GM19238 (cell line): ENCODE results near the gene PPM1N.
"Not testable (repeated sequence)": the region's sequence is repeated elsewhere in the genome, so short reads cannot be mapped to it uniquely, and the experiment has no call there.

Experiments
- DNase-seq: peaks from one replicate; pipeline ENCODE4 v3.0.0; 2011; ENCODE audit warnings: low spot score; ENCODE audit not compliant: insufficient read length

The PPM1N gene

GRCh38 chr19:45507872-45508416, 9.7 kb downstream of the PPM1N start:
- DNase-seq = no peak

- no peak for DNase-seq
Observed at GRCh38 chr19:45508417-45508860, 10.2 kb downstream of the PPM1N start.

GRCh38 chr19:45508861-45509691, 10.8 kb downstream of the PPM1N start:
- DNase-seq = peak; percentile 83

- DNase-seq = no peak
Observed at GRCh38 chr19:45509692-45510015, 11.4 kb downstream of the PPM1N start.

- not testable (repeated sequence) for DNase-seq
Observed at GRCh38 chr19:45510352-45510751, 12.1 kb downstream of the PPM1N start.

- DNase-seq = no peak
Observed at GRCh38 chr19:45511074-45511473, 12.8 kb downstream of the PPM1N start.

- DNase-seq = no peak
Observed at GRCh38 chr19:45512881-45513483, 14.7 kb downstream of the PPM1N start.

GRCh38 chr19:45514376-45515051, 16.3 kb downstream of the PPM1N start:
- no peak for DNase-seq

- DNase-seq = no peak
Observed at GRCh38 chr19:45515081-45515624, 16.9 kb downstream of the PPM1N start.

- no peak for DNase-seq
Observed at GRCh38 chr19:45515807-45516401, 17.7 kb downstream of the PPM1N start.

GRCh38 chr19:45517238-45517637, 19.0 kb downstream of the PPM1N start:
- no peak for DNase-seq

- DNase-seq = no peak
Observed at GRCh38 chr19:45517641-45518468, 19.6 kb downstream of the PPM1N start.

GRCh38 chr19:45518469-45518826, 20.2 kb downstream of the PPM1N start:
- no peak for DNase-seq

- no peak for DNase-seq
Observed at GRCh38 chr19:45522010-45522941, 24.0 kb downstream of the PPM1N start.

GRCh38 chr19:45523642-45524256, 25.5 kb downstream of the PPM1N start:
- DNase-seq = peak; percentile 86

GRCh38 chr19:45524575-45525129, 26.4 kb downstream of the PPM1N start:
- DNase-seq = no peak

- DNase-seq = no peak
Observed at GRCh38 chr19:45526143-45526542, 27.9 kb downstream of the PPM1N start.

GRCh38 chr19:45526971-45527370, 28.7 kb downstream of the PPM1N start:
- DNase-seq = no peak

GRCh38 chr19:45527731-45528130, 29.5 kb downstream of the PPM1N start:
- no peak for DNase-seq
